ENCODE results near the gene EPN1. TPM values are rescaled to one million over a fixed set of nuclear protein-coding genes. Genes with fewer than 3 reads are reported as not detected.

Gene EPN1
- total RNA-seq, 1 donor from 2014 or later, result 16.7 TPM

DNA sequence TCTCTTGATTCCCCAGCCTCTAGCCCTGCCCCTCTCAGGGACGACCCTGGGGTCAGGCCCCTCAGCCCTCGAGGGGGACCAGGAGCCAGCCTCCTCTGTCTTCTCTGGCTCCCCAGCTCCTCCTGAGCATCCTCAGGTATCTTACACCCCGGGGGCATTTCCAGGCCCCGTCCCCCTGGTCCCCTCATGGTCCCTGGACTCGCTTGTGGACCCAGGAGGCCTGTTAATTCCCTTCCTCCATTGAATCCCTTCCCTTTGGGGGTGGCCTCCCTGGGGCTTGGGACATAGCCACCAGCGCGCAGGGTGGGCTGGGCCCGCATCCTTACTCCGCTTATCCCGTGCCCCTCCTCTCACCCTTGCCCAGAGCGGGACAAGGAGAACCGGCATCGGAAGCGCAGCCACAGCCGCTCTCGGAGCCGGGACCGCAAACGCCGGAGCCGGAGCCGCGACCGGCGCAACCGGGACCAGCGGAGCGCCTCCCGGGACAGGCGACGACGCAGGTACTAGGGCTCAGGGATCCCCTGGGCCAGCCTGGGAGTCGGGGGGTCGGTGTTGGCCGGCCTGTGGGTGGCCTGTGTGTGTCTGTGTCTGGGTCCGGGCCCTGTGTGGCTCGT is 16.1 kb upstream of the EPN1 start:
- no peak for FAIRE-seq
- no peak for DNase-seq (ENCODE audit: low spot score in 2 of 2)

DNA sequence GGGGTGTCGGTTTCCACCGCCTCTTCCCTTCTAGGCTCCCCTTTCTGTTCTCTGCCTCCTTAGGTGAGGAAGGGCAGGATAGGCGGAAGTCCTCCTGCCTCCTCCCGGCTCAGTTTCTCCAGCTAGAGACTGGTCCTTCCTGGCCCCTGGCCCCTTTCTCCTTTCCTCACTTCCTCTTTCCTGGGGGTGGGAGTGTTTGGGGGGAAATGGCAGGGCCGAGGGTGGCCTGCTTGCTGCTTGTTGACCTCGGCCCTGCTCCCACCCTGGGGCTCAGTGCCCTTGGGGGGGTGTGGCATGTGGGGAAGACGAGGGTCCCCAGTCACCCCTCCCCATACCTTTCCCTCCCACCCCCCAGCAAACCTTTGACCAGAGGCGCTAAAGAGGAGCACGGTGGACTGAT is 15.2 kb upstream of the EPN1 start:
- DNase-seq (ENCODE audit: low spot score in 2 of 2) (no peak), FAIRE-seq (no peak)

- no peak for FAIRE-seq
- DNase-seq (ENCODE audit: low spot score in 2 of 2), result no peak
These were observed 14.6 kb upstream of the EPN1 start for GRCh38 chr19:55660404-55660803.

DNA sequence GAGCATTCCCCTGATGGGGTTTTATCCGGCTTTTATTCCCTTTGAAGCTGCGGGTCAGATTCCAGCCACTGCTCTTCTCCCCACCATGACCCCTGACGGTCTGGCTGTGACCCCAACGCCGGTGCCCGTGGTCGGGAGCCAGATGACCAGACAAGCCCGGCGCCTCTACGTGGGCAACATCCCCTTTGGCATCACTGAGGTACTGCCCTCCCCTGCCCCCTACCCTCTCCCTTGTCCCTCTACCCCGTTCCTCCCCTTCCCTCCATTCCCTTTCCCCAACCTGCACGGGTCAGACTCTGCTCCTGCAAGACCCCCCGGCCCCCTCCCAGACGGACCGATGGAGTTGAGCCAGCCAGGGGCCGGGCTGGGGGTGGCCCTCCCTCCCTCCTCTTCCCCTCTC is 14.0 kb upstream of the EPN1 start:
- DNase-seq (ENCODE audit: low spot score in 2 of 2) (no peak), FAIRE-seq (no peak)

GRCh38 chr19:55661826-55662225 is 13.2 kb upstream of the EPN1 start:
- DNase-seq (ENCODE audit: low spot score in 2 of 2) (no peak), FAIRE-seq (no peak)

DNA sequence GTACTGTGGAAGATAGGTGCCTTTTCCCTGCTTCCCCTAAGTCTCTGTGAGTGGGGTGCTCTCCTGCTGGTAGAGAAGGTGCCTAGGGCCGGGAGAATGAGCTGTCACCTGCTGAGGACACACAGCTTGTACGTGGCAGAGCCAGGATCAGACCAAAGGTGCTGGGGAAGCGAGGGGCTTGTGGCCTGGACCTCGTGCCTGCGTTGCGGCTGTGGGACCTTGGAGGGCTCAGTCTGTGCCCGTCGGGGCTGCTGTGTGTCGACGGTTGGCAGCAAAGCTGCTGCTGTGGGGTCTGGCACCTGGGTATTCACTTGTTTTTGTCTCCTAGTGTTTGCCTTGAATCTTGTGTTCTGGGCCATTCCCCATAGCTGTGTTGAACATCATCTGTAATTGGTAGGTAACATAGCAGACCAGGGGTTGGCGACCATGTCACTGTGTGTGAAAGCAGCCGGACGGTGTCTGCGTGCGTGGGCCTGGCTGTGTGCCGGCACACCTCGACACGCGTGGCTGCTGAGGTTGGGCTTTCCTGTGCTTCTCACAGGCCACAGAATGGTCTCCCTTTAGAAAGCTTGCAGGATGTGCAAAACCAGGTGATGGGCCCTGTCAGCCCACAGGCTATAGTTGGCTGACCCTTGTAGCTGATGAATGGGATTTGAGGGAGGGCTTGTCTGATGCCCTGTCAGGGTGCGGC is 11.0 kb upstream of the EPN1 start:
- DNase-seq (ENCODE audit: low spot score in 2 of 2) (no peak), FAIRE-seq (no peak)

DNA sequence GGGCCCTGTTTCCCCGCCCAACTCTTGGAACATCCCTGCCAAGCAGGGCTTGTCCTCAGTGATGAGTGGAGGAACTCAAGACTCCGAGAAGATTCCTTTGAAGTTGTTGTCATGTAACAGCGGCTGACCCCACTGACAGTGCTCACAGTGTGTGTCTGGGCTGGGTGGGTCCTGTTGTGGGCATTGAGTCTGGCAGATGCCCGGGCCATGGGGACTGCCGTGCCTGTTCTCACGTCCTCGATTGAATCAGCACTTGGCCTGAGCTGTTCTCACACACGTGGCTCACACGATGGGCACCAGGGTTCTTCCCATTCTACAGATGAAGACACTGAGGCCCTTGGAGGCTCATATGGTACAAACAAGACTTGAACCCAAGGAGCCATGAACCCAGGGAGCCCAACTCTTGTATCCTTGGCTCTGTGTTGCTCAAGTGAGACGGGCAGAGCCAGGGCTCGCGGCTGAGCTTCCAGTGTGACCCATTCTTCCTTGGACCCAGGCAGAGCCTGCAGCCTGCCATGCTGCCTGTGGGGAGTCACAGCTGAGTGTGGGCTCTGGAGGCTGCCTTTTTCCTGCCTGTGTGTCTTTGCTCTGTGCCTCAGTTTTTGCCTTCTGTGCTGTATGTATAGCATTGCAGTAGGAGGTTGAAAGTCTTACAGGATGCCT is 8.6 kb upstream of the EPN1 start:
- FAIRE-seq (no peak), DNase-seq (ENCODE audit: low spot score in 2 of 2) (no peak)

GRCh38 chr19:55667006-55667381 is 8.0 kb upstream of the EPN1 start:
- no peak for FAIRE-seq
- DNase-seq (ENCODE audit: low spot score in 2 of 2), result no peak

DNA sequence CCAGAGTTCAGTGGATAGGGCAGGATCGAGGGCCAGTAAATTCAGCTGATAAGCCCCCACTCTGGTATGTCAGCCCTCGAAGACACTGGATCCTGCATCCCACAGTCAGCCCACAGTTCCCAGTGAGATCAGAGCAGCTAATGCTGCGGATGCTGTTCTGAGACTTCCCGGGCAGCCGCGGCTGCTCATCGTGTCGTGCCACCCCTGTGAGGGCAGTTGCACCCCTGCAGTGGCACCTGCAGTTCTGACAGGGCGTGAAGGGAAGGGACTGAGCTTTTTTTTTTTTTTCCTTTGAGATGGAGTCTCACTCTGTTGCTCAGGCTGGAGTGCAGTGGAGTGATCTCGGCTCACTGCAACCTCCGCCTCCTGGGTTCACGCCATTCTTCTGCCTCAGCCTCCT is 7.5 kb upstream of the EPN1 start:
- no peak for FAIRE-seq
- no peak for DNase-seq (ENCODE audit: low spot score in 2 of 2)

GRCh38 chr19:55667958-55668357 is 7.1 kb upstream of the EPN1 start:
- FAIRE-seq (no peak), DNase-seq (ENCODE audit: low spot score in 2 of 2) (no peak)

- DNase-seq (ENCODE audit: low spot score in 2 of 2), result no peak
- no peak for FAIRE-seq
These were observed 6.2 kb upstream of the EPN1 start for GRCh38 chr19:55668603-55669348.

- DNase-seq (ENCODE audit: low spot score in 2 of 2) (no peak), FAIRE-seq (no peak)
These were observed 5.4 kb upstream of the EPN1 start for GRCh38 chr19:55669418-55670279.

DNA sequence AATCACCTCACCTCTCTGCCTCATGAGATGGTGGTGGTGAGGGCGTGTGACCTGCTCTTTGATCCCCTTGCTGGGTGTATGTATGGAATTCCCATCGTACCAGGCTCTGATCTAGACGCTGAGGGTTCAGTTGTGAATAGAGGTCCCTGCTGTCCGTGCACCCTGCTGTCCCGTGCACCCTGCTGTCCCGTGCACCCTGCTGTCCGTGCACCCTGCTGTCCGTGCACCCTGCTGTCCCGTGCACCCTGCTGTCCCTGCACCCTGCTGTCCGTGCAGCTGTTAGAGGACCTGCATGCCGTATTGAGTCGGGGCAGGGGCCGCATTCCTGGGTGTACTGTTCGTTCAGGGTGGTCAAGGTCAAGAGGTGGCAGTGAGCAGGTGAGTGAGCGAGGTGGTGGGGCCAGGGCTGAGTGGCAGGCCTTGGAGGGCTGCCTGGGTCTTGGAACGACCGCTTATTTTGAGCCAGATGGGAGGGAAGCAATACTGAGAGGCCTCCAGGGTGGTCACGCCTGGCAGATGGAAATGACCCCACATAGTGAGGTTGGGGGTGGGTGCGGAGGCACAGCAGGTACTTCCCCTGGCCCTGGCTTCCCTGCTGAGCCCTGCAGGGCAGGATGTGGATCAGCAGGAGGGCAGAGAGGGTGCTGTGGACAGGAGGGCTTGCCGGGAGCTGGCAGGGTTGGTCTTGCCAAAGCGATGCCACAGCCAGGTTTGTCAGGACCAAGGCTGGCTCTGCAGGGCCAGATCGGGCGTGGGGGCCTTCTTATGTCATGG is 4.6 kb upstream of the EPN1 start:
- DNase-seq (ENCODE audit: low spot score in 2 of 2) (no peak), FAIRE-seq (no peak)

- FAIRE-seq, result no peak
- DNase-seq (ENCODE audit: low spot score in 2 of 2), result no peak
These were observed 4.0 kb upstream of the EPN1 start for GRCh38 chr19:55671054-55671378.

DNA sequence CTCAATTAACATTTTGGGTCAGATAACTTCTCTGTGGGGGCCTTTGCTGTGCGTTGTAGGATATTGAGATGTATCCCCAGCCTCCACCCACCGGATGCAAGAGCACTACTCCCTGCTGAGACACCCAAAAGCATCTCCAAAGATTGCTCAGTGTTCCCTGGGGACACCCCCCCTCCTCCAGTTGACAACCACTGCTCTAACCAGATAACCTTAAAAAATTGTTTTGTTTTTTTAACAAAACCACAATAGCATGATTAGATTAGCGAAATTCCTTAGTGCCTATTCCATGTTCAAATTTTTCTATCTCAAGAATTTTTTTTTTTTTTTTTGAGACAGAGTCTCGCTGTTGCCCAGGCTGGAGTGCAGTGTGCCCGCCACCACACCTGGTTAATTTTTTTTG is 2.6 kb upstream of the EPN1 start:
- no peak for DNase-seq (ENCODE audit: low spot score in 2 of 2)
- FAIRE-seq, result no peak

- FAIRE-seq (no peak), DNase-seq (ENCODE audit: low spot score in 2 of 2) (no peak)
These were observed 1.6 kb upstream of the EPN1 start for GRCh38 chr19:55673465-55673864.

GRCh38 chr19:55673889-55674288 is 1.1 kb upstream of the EPN1 start:
- DNase-seq (ENCODE audit: low spot score in 2 of 2) (no peak), FAIRE-seq (no peak)

GRCh38 chr19:55674459-55674840 is 576 bp upstream of the EPN1 start:
- FAIRE-seq, result no peak
- no peak for DNase-seq (ENCODE audit: low spot score in 2 of 2)

DNA sequence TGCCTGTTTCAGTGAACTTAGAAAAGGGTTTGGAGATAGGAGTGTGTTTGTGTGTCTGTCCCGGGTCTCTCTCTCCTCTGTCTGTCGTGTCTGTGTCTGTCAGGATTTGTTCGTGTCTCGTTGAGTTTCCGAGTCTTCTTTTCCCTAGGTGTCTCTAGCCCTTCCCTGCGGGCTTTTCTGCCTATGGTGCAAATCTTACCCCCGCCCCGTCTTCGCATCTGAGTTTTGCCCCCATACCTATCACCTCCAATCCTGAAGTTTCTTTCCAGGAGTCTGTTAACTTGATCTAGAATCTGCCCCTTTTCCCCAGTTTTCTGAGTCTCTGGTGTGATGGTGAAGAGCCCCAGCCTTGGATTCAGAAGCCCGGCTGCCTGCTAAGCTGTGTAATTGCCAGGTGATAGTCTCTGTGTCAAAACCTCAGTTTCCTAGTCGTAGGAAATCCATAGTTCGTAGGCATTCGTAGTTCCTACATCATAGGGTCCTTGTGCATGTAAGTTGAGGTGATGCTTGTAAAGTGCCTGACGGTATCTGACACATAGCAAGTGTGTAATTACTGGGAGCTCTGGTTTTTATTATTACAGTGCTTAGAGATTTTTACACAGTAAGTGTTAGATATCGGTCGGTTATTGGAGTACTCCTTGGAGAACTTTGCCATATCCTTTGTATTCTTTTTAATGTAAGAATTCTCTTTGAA is 782 bp downstream of the EPN1 start:
- no peak for DNase-seq (ENCODE audit: low spot score in 2 of 2)
- no peak for FAIRE-seq

All from frontal cortex (tissue), 4 donors.